ENCODE results near the gene CCT6B.

CCT6B gene

DNA sequence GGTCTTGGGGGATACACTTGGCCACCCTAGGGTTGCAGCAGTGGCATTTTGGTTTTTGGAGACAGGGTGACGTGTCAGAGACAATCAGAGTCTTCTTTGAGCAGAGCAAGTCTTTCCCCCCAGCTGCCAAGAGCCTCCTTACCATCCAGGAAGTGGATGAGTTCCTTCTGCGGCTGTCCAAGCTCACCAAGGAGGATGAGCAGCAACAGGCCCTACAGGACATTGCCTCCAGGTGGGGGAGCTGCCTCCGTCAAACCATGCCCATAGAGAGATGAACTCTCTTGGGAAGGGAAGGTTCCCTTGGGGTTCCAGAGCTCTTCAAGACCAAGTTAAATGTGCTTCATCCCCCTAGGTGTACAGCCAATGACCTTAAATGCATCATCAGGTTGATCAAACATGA, 30.3 kb upstream of the CCT6B start:
- H3K4me1 ChIP-seq (ENCODE audit: insufficient read depth, low read length) = no peaks in the 10 kb centered on the region
- peaks cover 58% of the 10 kb centered on the region for H3K36me3 ChIP-seq (ENCODE audit: insufficient read depth, low read length)
- H3K9ac ChIP-seq (ENCODE audit: low read depth, low read length) = no peak overlapping the region
- no peaks in the 10 kb centered on the region for H3K9me3 ChIP-seq (ENCODE audit: control insufficient read depth, insufficient read depth, low read length)

DNA sequence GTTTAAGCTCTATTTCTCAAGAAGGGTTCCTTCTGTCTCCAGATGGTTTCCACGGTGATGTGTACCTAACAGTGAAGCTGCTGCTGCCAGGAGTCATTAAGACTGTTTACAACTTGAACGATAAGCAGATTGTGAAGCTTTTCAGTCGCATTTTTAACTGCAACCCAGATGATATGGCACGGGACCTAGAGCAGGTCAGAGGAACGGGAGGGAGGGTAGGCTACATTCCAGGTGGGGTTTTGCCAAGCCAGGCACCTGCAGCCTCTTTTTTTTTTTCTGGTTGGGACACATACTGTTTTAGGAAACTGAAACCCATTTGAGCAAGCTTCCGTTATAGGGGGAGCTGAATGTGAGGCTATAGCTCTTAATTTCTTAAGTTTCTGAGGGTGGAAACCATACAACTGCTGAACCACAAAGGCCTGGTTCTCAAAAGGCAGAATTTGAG, 29.7 kb upstream of the CCT6B start:
- Histone ChIP-seq H3K9ac (ENCODE audit: low read depth, low read length) (no peak overlapping the region), H3K9me3 (ENCODE audit: control insufficient read depth, insufficient read depth, low read length) (no peaks in the 10 kb centered on the region), H3K36me3 (ENCODE audit: insufficient read depth, low read length) (peaks cover 56% of the 10 kb centered on the region), H3K4me1 (ENCODE audit: insufficient read depth, low read length) (no peaks in the 10 kb centered on the region)

DNA sequence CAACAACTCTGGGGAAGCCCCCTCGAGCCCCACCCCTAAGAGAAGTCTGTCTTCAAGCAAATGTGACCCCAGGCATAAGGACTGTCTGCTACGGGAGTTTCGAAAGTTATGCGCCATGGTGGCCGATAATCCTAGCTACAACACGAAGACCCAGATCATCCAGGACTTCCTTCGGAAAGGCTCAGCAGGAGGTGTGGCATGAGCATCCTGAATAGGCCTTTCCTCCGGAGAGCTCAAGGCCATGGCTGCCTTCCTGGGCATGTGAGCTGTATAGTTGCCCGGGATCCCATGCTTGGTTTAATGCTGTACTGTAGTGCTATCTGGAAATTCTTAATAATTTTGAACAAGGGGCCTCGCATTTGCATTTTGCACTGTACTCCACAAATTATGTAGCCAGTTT, 28.2 kb upstream of the CCT6B start:
- Histone ChIP-seq H3K9ac (ENCODE audit: low read depth, low read length) (no peak overlapping the region), H3K36me3 (ENCODE audit: insufficient read depth, low read length) (peaks cover 44% of the 10 kb centered on the region), H3K4me1 (ENCODE audit: insufficient read depth, low read length) (no peaks in the 10 kb centered on the region), H3K9me3 (ENCODE audit: control insufficient read depth, insufficient read depth, low read length) (no peaks in the 10 kb centered on the region)

DNA sequence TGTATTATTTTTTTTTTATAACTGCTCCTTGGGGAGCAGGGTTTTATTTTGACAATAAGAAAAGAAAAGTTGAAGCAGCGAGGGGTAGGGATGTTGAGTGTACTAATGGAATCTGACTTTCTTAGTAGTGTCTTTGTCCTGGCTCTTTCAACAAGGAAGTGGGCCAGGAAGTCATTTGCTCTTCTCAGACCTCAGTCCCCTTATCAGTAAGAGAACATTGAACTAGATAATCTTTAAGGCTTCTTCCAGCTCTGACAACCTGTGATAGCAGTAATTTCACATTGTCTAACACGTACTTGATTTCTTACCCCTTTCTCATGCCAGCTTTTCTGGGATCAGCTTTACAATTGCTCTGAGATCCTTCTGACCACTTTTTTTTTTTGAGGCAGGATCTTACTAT, 27.4 kb upstream of the CCT6B start:
- peaks cover 35% of the 10 kb centered on the region for H3K36me3 ChIP-seq (ENCODE audit: insufficient read depth, low read length)
- no peak overlapping the region for H3K9ac ChIP-seq (ENCODE audit: low read depth, low read length)
- H3K9me3 ChIP-seq (ENCODE audit: control insufficient read depth, insufficient read depth, low read length) = no peaks in the 10 kb centered on the region
- no peaks in the 10 kb centered on the region for H3K4me1 ChIP-seq (ENCODE audit: insufficient read depth, low read length)

DNA sequence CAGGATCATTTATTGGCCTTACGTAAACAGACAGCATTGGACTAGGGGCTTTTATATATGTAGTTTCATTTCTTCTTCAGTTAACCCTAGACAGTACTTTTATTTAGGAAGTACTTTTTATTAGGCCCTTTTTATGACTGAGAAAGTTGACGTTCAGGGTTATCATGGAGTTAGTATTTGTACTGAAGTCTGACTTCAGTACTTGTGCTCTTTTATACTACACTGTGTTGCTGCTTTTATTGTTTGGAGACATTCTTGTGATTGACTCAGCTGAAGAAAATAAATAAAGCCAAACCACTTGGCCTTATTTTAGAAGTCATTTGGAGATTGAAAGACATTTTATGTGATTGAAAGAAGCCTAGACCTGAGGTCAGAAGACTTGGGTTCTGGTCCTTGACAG, 26.0 kb upstream of the CCT6B start:
- no peak overlapping the region for H3K9ac ChIP-seq (ENCODE audit: low read depth, low read length)
- no peaks in the 10 kb centered on the region for H3K9me3 ChIP-seq (ENCODE audit: control insufficient read depth, insufficient read depth, low read length)
- H3K4me1 ChIP-seq (ENCODE audit: insufficient read depth, low read length) = no peaks in the 10 kb centered on the region
- H3K36me3 ChIP-seq (ENCODE audit: insufficient read depth, low read length) = peaks cover 34% of the 10 kb centered on the region

DNA sequence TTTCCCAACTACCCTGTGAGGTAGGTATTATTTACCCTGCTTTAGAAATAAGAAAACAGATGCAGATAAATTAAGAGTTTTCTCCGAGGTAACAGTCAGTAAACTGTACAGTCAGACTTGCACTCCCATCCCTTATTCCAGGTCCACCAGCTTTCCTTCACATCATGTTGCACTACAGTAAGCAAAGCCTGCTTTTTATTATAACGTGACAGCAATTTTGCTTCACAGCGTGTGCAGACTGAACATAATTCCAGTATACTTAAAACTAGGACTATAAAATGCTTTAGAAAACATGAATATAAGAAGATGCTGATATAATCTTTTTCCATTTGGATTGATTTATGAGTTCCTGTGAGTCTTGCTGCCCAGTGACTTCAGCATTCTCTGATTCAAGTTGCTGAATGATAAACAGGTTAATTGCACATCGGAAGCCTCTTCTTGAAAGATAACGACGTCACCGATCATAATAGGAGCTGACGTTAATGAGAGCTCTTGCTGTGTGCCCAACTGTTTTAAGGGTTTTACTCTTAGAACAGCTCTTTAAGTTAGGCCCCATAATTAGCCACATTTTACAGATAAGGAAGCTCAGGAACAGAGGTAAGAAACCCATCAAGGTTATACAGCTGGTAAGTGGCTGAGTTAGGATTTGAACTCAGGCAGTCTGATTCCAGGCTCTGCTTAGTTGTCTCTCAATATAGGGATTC, 20.4 kb upstream of the CCT6B start:
- H3K4me1 ChIP-seq (ENCODE audit: insufficient read depth, low read length) = no peaks in the 10 kb centered on the region
- H3K9me3 ChIP-seq (ENCODE audit: control insufficient read depth, insufficient read depth, low read length) = no peaks in the 10 kb centered on the region
- peaks cover 17% of the 10 kb centered on the region for H3K36me3 ChIP-seq (ENCODE audit: insufficient read depth, low read length)
- peak overlapping the region; percentile 98 for H3K9ac ChIP-seq (ENCODE audit: low read depth, low read length)

DNA sequence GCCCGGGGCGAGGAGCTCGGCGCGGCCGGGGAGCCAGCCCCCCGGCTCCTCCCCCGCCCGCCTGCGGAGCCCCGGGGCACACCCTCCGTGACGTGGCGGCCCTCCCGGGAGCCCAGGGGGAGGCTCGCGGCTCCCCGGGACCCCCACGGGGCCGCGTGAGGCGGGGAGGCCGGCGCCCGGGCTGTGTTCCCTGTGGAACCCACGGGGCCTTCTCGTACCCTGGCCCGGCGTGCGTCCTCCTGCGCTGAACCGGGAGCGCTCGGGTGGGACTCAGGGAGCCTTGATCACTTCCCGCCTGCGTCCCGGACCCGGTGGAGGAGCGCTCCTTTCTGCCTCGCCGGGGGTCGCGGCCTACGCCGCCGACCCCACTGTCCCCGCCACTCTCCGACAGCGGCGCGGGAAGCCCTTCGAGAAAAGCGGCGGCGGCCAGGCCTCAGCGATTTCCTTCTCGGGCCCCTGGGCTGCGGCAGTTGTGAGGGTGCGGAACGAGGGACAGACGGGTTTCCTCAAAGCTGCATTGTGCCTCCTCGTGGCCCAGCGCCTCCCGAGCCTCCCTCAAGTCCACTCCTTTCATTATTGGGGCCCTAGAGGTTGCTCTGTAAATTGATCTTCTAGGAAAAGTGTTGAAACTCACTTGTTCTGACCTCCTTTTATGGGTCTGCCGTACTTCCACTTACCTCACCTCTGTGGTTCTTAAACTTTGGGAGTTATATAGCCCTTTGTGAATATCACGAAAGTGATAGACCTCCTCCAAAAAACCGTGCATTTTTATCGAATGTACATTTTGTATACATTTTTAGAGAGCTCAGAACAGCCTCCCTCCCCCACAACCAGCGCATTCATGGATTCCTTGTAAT, 19.6 kb upstream of the CCT6B start:
- Histone ChIP-seq H3K9me3 (ENCODE audit: control insufficient read depth, insufficient read depth, low read length) (no peaks in the 10 kb centered on the region), H3K9ac (ENCODE audit: low read depth, low read length) (peak overlapping the region; percentile 98)

DNA sequence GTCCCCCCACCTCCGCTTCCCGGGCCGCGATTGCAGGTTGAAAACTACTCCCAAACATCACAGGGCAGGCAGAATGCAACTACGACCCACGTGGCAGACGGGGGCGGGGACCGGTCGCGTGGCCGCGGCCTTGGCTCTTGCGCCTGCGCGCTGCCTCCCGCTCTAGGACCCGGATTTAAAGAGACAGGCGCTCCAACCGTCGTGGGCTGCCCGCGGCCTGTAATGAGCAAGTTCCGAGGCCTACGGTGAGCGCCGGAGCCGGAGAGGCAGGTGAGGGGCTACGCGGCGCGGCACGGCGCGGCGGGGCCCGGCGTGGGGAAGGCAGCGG, 19.1 kb upstream of the CCT6B start, which contains the start of gene LIG3:
Gene LIG3, plus strand, starts transcription at position 160 of the 328 bp plus-strand sequence. CDS start 2,494 bp downstream, outside the sequence.
- no peaks in the 10 kb centered on the region for H3K9me3 ChIP-seq (ENCODE audit: control insufficient read depth, insufficient read depth, low read length)
- H3K4me1 ChIP-seq (ENCODE audit: insufficient read depth, low read length) = peaks cover under 1% of the 10 kb centered on the region; the same call in 1 of the 2 replicates
- peaks cover 13% of the 10 kb centered on the region for H3K36me3 ChIP-seq (ENCODE audit: insufficient read depth, low read length)
- H3K9ac ChIP-seq (ENCODE audit: low read depth, low read length) = peak within 1 kb of the TSS; percentile 98

More for the DNA sequence above, 19.6 kb upstream of the CCT6B start:
- H3K36me3 ChIP-seq (ENCODE audit: insufficient read depth, low read length) = peaks cover 13% of the 10 kb centered on the region
- H3K4me1 ChIP-seq (ENCODE audit: insufficient read depth, low read length) = no peaks in the 10 kb centered on the region

DNA sequence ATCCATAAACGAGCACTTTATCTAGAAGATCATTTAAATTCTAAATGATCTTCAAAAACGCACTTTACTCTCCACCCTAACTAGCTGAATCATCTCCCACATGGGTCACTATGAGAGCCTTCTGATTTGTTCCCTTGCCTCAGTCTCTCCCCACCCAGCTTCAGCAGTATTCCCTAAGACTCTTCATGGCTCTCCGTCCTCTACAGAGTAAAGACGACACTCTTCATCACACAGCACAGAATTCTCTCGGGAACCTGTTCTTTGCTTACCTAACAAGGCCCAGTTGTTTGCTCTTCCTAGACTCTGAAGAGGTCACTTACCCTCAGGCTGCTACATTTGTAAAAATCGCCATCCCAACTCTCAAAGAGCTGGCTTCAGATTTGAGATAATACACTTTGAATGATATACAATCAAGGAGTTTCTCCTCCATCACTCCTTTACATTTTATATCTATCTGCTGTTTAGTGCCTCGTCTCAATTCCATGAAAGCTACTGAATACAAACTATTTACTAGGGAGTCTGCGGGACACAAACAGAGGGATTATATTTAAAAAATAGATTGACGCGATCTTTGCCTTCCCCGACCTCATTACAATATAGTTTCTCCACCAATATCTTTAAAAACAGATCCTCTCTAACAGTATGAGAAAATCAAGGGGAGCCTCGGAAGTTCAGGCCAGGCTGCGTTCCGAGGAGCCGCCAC, 18.5 kb upstream of the CCT6B start:
- Histone ChIP-seq H3K9me3 (ENCODE audit: control insufficient read depth, insufficient read depth, low read length) (no peaks in the 10 kb centered on the region), H3K9ac (ENCODE audit: low read depth, low read length) (peak overlapping the region; percentile 98; the same call in 1 of the 2 replicates), H3K4me1 (ENCODE audit: insufficient read depth, low read length) (peaks cover 6% of the 10 kb centered on the region; the same call in 1 of the 2 replicates), H3K36me3 (ENCODE audit: insufficient read depth, low read length) (peaks cover 13% of the 10 kb centered on the region)

DNA sequence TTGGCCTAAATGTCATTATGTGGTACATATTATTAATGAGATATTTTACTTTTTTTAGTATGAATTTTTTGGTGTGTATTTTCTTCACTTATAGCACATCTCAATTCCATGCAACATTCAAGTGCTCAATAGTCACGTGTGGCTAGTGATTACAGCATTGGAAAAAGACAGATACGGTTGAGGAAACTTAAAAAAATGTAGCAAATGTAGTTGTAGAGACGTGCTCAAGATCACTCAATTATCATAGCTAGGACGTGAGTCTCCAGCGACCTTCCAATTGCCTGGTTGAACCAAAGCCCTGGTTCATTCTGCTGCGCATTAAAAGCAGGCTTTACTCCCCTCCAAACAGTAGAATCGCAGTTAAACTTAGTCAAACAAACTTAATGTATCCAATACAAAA, 17.9 kb upstream of the CCT6B start:
- Histone ChIP-seq H3K36me3 (ENCODE audit: insufficient read depth, low read length) (peaks cover 13% of the 10 kb centered on the region), H3K9ac (ENCODE audit: low read depth, low read length) (0 out of 2 replicates have a peak overlapping the region, but pooled peaks have one; percentile 98), H3K9me3 (ENCODE audit: control insufficient read depth, insufficient read depth, low read length) (no peaks in the 10 kb centered on the region), H3K4me1 (ENCODE audit: insufficient read depth, low read length) (peaks cover 8% of the 10 kb centered on the region; the same call in 1 of the 2 replicates)

DNA sequence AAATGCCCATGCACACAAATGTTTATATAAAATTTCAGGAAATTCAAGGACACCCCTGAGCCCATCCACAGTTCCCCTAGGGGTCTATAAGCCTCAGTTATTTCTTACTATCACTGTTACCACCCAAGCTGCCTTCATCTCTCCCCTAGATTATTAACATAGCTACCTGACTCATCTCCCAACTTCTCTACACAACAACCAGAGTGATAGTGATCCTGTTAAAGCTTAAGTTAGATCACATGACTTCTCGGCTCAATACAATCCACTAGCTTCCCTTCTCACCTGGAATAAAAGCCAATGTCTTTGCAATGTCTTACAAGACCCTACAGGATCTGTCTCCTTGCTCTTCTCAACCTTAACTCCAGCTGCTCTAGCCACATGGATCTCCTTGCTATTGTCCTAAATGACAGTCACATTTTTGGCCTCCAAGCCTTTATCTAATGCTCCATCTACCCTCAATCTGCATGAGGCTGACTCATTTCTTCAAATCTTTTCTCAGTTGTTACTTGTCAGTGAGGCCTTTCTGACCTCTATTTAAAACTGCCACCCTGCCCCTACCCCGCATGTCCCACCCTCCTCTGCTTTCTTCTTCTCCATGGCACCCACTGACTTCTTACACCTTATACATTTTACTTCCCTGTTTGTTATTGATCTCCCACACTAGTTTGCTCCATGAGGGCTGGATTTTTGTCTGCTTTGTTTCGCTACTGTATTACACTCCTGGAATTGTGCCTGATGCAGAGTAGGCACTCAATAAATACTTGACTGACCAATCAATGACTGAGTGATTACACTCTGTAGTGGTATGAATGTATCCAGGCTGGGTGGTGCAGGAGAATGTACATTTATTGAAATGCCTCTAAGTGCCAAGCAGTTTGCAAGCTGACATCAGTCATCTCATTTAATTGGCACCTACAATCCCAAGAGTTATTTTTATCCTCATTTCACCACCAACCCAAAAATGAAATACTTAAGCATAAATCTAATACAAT, 13.8 kb upstream of the CCT6B start:
- no peaks in the 10 kb centered on the region for H3K36me3 ChIP-seq (ENCODE audit: insufficient read depth, low read length)
- H3K4me1 ChIP-seq (ENCODE audit: insufficient read depth, low read length) = peaks cover 8% of the 10 kb centered on the region; the same call in 1 of the 2 replicates
- no peak overlapping the region for H3K9ac ChIP-seq (ENCODE audit: low read depth, low read length)
- no peaks in the 10 kb centered on the region for H3K9me3 ChIP-seq (ENCODE audit: control insufficient read depth, insufficient read depth, low read length)

DNA sequence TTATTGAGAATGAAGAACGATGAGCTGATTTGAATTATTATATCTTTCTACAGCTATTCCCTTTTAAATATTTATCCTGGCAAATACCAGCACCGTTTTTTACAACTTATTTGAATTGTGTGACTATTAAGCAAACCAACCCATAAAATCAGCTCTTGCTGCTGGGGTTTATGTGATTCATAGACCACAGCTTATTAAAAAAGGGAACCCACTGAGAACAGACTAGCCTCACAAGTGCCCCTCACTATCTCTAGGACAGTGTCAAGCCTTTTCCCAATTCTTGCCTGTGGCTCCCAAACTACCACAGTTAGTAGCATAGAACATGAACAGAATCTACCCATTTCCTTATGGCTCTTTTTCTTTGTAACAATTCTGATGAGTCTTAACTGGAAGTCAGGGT, 12.9 kb upstream of the CCT6B start:
- H3K9me3 ChIP-seq (ENCODE audit: control insufficient read depth, insufficient read depth, low read length) = no peaks in the 10 kb centered on the region
- no peak overlapping the region for H3K9ac ChIP-seq (ENCODE audit: low read depth, low read length)
- peaks cover 8% of the 10 kb centered on the region; the same call in 1 of the 2 replicates for H3K4me1 ChIP-seq (ENCODE audit: insufficient read depth, low read length)
- no peaks in the 10 kb centered on the region for H3K36me3 ChIP-seq (ENCODE audit: insufficient read depth, low read length)

DNA sequence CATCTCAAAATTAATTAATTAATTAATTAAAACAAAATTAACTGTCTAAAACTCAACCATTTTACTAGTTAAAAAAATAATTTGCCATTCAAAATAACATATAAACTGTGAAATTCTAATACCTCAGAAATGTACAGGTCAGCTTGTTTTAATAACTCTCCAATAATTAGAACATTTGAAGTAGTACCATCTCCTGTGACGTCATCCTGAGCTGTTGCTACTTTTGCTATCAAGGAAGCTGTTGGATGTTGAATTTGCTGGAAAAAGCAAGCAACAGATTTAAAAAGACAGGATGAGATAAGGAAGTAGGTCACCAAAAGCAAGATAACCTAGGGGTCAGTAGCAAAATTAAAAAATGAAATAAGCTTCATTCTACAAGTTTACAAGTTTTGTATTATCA, 2.8 kb downstream of the CCT6B start:
- H3K4me1 ChIP-seq (ENCODE audit: insufficient read depth, low read length) = peaks cover 7% of the 10 kb centered on the region; the same call in 1 of the 2 replicates
- H3K36me3 ChIP-seq (ENCODE audit: insufficient read depth, low read length) = no peaks in the 10 kb centered on the region
- no peaks in the 10 kb centered on the region for H3K9me3 ChIP-seq (ENCODE audit: control insufficient read depth, insufficient read depth, low read length)
- H3K9ac ChIP-seq (ENCODE audit: low read depth, low read length) = no peak overlapping the region
